GM18520 (cell line): ENCODE results near the gene MYO7B.

Experiments used
- ATAC-seq: cut with Tn5 transposase; IDR thresholded peaks from one replicate; pipeline ENCODE4 v1.9.1; 2021; ENCODE audit not compliant: unreplicated experiment

MYO7B gene

DNA sequence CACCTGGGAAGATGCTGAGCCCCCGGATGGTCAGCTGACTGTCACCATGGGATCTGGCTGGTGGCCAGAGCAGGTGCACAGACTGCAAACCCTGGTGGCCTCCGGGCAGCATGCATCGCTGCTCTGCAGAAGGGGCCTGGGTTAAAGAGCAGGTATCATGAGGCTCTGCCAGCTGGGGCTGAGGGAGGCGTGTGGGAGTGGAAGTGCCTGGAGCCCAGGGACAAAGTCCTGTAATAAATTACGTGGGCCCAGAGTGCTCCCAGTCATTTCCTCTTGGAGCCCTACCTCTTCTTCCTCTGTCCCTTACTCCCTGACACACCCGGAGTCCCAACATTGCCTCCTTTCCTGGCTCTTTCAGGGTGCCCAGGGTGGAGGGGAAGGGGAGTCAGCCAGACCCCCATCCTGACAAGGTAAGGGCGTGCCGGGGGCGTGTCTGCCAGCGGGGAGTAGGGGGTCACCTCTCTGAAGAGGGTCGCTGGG is at the start of gene MYO7B:
TSS of gene MYO7B (plus strand) at position 262 of the 480 bp plus-strand sequence. CDS start 24,040 bp downstream, outside the sequence.
- no peak for ATAC-seq

DNA sequence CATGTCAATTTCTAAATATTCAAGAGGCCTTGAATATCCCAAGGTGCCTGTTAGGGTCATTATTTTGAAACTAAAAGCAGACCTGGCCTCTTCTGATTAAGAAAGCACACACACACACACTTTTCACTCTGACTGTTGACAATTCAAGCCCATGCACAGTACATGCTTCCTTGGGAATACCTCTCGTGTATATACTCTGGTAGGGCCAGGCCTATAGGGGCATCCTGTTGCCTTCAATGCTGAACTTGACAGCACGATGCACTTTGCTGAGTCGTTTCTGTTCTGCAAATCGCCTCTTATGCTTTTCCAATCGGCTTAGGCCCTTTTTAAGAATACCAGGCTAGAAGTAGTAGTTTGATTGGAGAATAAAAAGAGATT is 49.8 kb upstream of the MYO7B start:
- no peak for ATAC-seq

DNA sequence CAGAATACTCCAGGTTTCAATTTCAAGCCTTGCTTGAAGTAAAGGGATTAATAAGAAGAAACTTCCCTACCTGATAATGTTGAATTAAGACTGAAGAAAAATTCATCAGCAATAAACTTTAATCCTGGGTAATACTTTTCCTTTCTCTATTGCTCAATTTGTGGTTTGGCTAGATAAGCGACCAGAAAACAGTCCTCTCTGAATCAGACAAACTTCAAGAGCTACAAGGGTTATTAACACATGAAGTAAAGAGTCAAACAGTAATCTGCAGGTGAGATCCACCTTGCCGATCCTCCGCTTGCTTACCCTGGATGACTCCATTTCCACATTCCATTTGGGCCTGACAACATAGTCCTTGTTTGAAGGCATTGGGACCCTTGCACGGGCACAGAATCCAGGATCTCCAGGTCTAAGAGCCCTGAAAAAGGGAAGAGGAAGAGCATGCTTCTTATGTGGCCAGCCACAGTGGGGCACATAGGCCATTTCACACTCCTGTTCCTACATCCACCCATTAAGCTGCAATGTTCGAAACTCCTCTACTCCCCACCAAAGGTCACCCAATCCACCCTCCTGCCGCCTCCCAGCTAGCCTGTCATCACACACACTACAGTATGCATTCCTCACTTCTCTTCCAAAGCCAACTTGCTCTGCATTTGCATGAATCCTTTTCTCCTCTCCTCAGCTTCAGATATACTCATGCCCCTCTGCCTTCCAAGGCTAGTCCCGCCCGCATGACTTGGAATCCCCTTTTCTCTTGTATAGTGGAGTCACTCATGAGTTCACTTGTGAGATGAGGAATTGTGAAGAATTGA is 49.0 kb upstream of the MYO7B start:
- ATAC-seq, result no peak

DNA sequence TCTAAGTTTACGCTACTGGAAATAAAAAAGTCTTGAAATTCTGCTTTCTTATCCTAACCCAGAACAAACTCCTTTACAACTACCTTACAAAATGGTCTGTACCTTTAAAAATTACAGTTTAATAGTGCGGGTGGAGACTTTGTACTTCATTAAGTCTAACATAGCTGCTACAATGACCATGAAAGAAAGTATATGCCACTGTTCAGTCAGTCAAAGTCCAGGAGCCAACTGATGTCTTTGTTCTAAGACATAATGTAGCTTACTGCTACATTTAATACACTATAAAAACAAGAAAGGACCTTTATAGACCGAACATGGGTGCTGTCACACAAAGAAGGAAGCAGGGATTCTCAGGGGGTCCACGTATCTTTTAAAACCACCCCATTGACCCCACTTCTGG is 45.2 kb upstream of the MYO7B start:
- no peak for ATAC-seq

DNA sequence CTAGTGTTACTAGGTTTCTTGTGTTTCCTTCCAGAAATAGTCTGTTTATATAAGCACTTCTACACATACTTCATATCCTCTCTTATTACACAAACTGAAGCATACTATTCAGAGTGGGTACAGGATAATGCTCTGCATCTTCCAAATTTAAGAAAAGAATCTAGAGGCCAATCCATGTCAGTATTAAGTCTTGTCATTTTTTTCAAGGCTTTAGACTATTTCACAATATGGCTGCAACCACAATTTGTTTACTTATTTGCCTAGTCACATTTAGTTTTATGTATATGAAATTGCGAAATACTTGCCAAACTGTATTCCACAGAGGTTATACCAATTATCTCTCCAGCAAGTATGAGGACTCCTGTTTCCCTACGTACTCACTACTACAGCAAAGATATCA is 37.1 kb upstream of the MYO7B start:
- ATAC-seq, result no peak

DNA sequence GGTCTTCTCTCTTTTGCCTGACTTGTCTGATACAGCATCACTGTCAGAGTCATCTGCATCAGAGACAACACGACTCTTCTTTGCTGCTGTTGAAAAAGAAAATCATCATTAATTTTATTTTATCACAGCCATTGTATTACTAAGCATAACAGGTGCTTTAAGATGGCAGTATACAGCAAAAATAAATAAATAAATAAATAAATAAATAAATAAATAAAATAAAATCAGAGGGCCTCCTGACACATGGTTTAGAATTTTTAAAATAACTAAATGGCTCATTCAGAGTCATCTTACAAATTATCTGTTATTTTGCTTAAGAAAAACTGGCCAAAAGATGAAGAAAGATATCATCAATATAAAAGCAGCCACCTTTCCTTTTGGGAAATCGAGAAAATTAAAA is 32.0 kb upstream of the MYO7B start:
- no peak for ATAC-seq

DNA sequence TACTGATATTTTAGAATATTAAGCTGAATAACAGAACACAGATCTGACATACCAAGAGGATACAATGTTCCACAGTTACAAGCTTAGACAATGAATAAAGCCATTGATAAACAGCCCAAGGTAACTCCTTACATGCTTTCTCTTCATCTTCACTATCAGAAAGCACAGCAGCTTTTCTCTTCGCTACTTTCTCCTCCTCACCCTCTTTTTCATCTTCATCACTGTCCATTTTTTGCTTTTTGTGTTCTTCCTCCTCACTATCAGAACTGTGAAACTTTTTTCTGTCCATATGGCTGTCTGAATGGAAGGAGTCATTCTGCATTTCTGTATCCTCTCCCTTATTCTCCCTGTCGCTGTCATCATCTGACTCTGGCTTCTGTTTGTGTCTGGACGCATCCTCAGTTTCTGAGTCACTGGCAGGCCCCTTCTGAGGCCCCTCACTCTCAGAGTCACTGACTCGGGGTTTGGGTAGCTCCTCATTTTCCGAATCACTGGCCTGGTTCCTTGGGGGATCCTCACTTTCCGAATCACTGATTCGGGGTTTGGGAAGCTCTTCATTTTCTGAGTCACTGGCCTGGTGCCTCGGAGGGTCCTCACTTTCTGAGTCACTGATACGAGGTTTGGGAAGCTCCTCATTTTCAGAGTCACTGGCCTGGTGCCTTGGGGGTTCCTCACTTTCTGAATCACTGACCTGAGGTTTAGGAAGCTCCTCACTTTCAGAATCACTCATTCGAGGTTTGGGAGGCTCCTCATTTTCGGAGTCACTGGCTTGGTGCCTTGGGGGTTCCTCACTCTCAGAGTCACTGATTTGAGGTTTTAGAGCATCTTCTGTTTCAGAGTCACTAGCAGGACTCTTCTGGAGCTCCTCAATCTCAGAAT is 30.7 kb upstream of the MYO7B start:
- no peak for ATAC-seq

DNA sequence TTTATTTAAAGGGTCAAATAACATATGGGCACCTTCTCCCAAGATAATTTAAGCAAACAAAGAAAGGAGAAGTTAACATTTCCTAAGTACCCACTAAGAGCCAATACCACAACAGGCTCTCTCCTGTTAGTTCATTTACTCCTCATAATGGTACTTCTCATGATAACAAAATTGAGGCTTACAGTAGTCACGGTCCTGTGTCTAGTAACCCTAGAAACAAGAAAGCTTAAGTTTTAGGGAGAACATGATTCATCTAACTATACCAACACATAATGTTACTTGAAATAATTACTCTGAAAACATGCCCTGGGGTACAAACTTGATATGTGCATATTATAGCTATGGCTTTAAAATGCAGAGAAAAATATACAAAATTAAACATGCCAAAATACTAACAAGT is 29.0 kb upstream of the MYO7B start:
- no peak for ATAC-seq

DNA sequence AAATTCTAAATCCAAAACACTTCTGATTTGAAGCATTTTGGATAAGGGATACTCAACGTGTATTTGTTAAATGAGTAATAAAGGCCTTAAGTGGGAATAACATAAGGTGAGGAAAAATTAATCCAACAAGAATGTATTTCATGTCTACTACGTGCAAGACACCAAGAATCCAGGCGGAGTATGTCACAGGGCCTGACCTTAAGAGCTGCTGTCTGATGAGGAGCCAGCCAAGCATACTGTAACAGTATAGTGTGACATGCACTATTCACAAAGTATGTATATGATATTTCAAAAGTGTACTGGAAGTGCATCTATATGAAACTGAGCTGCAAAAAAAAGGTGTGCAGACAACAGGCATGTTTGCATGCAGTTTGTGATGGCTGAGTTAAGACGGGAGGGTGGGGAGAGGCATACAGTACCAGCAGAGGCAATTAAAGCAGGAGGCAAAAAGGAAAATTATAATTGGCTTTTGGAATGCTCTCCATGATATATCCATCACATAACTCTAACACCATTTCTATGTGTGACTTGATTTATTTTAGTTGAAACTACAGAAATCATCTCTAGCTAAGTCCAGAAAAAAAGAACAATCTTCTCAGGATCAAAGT is 27.4 kb upstream of the MYO7B start:
- no peak for ATAC-seq

DNA sequence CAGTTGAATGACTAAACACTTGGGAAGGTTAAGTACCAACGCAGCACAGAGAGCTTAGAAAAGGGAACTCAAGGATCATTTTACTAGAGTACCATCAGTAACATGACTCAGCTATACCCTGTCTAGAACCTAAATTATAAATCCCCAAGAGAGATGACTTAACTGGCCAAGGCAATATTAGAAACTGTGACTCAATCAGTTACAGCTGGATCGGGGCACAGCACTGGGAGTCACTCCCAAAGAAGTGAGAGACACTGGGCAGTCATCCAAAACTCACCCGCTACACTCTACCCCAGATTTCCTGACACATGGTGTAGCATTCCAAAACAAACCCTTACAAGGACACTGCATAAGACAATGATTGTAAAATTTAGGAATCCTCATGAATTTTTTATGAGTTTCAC is 26.9 kb upstream of the MYO7B start:
- no peak for ATAC-seq

DNA sequence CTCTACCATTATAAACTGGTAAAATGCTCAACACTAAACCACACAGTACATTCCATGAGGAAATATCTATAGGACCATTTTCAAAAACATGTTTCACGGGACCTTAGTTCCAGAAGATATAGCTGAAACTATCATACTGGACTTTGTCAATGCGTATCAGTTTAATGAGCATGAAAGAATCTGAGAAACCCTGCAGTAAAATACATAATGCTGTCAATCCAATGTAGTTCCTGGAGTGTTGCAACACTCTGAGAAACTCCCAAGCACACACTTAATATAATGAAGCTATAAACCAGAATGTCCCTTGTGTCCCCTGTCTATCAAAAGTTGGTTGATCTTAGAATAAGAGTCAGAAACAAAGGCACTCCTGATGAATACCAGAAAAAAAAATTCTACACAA is 25.4 kb upstream of the MYO7B start:
- no peak for ATAC-seq

DNA sequence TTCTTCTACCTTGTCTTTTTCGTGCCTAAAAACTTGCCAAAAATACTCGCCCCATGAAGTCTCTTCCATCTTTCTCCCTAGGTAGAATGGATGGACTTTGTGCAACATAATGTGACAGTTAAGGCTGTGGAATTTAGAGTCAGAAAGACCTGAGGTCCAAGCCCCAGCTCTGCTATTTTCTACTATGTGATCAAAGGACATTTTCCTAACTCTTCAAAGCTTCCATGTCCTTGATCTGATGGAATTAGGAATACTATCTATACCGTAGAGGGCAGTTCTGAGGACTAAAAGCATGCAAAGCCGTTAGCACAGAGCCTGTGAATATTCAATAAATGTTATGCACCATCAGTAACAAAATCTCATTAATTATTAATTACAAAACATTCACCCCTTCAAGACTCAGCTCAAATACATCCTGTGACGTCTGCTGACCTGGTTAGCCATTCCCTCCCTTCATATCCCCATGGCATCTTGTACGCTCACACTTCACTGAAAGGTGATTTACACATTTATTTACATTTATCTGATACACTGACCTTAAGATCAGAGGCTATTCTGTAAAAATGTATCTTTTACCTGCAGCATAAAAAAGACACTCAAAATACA is 24.3 kb upstream of the MYO7B start:
- ATAC-seq, result no peak

DNA sequence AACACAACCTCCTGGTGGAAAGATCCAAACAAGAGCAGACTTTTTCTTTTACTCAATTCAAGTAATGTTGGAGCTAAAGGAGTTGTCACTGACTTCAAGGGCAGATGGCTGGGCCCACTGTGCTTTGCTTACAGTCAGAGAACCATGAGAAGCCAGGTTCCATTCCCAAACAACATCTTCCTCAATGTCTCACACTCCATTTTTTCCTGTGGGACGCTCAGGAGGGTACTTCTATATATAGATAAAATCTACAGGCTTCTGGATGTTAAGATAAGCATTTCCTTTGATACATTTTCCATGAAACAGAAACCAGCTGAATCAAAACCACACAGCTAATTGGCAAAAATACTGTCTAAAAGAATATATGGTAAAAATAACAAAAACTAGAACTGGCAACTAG is 23.6 kb upstream of the MYO7B start:
- ATAC-seq, result no peak

DNA sequence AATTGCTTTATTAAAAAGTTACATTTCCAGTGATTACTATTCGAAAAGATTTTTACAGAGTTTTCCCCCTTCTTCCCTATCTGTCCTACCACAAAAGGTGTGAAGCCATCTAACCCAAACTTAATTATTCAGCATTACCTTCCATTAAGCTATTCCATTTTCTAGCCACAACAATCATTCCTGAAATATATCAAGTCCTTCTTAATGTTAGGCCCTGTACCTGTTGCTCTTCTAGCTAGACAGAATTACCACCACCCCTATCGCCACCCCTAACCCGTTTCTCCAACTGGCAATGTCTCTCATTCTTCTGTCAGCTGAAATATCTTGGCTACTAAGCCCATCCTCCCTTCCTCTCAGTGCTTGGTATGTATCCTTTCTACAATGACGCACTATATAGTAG is 23.1 kb upstream of the MYO7B start:
- no peak for ATAC-seq

DNA sequence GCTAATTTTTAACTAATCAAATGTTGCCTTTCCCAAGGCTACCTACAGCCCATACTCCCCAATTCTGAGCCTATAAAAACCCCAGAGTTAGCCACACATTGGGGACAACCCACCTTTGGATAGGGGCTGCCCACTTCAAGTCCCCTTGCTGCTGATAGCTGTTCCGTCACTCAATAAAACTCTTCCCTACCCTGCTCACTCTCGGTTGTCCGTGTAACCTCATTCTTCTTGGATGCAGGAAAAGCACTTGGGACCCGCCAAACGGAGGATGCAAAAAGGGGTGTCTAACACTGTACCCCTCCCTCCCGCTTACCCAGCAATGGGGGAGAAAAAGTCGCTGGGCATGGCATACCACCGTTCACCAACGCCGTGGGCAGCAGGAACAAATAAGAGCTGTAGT is 21.4 kb upstream of the MYO7B start:
- ATAC-seq, result no peak

DNA sequence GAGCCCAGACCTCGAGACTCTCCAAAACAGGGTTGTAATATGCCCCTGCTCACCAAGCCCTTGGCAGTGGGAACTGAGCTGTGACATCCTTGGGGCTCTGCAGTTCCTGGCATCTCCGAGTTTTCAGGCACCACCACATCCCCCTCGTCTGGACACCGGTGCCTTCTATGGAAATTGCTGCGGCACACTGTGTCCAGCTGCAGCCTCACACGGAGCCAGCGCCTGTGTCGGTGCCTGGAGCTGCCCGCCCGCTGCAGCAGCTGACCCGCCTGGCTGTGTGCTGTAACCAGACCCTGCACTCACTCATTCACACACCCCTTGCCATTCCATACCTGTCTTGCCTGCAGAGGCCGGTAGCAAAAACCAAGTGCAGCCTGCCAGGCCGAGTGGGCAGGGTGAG is 21.0 kb upstream of the MYO7B start:
- ATAC-seq, result no peak

DNA sequence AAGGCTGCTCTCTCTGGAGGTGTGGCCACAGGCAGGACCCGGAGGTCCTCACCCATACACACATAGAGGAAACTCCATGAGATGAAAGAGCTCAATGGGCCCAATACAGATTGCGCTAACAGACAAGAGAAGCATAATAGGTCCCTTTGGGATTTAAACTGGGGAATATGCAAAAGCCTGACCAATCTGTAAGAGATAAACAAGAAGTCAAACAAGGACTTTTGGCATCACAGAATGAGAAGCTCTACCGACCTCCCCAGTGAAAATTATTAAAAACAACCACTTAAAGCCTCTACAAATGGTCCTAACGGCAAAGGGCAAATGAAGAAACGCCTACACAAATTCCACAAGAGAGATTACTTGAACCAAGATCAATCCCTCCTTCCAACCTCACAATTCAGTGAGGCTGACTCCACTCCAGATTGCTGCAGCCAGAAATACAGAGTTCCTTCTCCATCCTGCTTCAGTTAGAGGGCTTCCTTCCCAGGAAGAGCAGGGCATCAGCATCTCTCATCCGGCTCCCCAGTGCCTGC is 20.0 kb upstream of the MYO7B start:
- no peak for ATAC-seq

DNA sequence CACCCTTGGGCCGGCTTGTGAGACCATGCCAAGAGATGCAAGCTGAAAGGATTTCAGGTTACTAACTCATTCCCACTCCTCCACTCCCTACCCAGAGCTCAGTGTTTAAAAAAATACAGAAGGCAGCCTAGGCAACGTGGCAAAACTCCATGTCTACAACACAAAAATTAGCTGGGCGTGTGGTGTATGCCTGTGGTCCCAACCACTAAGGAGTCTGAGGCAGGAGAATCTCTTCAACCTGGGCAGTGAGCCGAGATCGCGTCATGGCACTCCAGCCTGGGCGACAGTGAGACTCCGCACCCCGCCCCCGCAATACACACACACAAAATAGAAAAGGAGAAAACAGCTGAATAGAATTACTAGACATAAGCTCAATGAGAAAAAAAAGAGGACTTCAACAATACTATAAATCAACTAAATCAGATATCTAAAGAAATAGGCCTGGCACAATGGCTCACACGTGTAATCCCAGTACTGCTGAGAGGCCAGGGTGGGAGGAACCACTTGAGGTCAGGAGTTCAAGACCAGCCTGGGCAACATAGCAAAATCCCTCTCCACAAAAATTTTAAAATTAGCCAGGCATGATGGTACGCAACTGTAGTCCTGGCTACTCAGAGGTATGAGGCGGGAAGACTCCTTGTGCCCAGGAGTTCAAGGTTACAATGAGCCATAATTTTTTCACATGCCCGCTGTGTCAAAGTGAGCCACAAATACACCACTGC is 19.3 kb upstream of the MYO7B start:
- no peak for ATAC-seq

DNA sequence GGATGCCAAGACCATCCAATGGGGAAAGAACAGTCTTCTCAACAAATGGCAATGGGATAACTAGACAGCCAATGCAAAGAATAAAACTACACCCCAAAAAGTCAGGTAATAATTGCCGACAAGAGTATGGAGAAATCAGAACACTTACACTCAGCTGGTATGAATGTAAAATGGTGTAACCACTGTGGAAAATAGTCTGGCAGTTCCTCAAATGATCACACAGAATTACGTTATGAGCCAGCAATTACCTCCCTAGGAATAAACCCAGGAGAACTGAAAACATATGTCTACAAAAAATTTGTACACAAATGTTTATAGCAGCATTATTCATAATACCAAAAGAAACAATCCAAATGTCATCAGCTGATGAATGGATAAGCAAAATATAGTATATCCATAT is 18.0 kb upstream of the MYO7B start:
- ATAC-seq, result no peak

DNA sequence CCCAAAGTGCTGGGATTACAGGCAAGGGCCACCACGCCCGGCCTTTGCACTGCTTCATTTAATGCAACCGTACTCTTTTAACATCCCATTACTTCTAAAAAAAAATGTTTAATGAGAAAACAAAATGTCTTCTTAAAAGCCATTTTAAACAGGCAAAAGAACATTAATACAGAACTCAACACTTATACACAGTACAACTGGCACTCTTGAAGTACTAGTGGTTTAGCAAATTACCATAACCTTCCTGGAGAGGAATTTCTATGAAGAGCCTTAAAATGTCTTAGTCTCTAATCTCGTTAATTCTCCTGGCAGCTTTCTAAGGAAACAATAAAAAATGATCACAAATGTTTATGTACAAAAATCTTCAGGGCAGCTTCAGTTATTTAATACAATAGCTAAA is 15.1 kb upstream of the MYO7B start:
- no peak for ATAC-seq
